Bronchial epithelial cell (primary cell): Measurements from ENCODE around the gene TTC31. TPM values are rescaled to one million over a fixed set of nuclear protein-coding genes. Genes with fewer than 3 reads are reported as not detected.
A peak's percentile ranks its signal among the peaks of the same experiment; 100 is the strongest.

Experiments
- DNase-seq: peaks from one replicate; pipeline ENCODE4 v3.0.0-alpha.2; 2010; ENCODE audit warnings: low read depth
- FAIRE-seq: peaks from 2 replicates; lab custom pipeline; 2011; peaks lifted over from hg19 to GRCh38; lab: Jason Lieb, UNC
- H3K27me3 ChIP-seq: 2 replicates; pipeline ENCODE4 v1.5.1; 2011; ENCODE audit warnings: low read length; ENCODE audit not compliant: control insufficient read depth, insufficient read depth
- H3K36me3 ChIP-seq: 2 replicates; pipeline ENCODE4 v1.5.1; 2011; ENCODE audit warnings: low read length; ENCODE audit not compliant: control insufficient read depth, insufficient read depth
- H3K4me3 ChIP-seq: 2 replicates; pipeline ENCODE4 v1.5.1; 2011; ENCODE audit warnings: mild to moderate bottlenecking, low read depth, low read length, control low read depth
- total RNA-seq: library from RNA; depleted of rRNA; stranded (reverse); fragments of >200 nt; gene quantifications from 2 replicates; pipeline ENCODE4 v1.2.1, GENCODE V29; 2014
- TF ChIP-seq, protein P1 (sequence below): IDR thresholded peaks from 2 replicates; pipeline ENCODE4 v1.5.1; 2011; ENCODE audit warnings: mild to moderate bottlenecking, moderate library complexity, low read length, control low read depth, inconsistent platforms; ENCODE audit not compliant: insufficient read depth, severe bottlenecking

The TTC31 gene
- total RNA-seq = 5.8 and 6.8 TPM in 2 replicates

DNA sequence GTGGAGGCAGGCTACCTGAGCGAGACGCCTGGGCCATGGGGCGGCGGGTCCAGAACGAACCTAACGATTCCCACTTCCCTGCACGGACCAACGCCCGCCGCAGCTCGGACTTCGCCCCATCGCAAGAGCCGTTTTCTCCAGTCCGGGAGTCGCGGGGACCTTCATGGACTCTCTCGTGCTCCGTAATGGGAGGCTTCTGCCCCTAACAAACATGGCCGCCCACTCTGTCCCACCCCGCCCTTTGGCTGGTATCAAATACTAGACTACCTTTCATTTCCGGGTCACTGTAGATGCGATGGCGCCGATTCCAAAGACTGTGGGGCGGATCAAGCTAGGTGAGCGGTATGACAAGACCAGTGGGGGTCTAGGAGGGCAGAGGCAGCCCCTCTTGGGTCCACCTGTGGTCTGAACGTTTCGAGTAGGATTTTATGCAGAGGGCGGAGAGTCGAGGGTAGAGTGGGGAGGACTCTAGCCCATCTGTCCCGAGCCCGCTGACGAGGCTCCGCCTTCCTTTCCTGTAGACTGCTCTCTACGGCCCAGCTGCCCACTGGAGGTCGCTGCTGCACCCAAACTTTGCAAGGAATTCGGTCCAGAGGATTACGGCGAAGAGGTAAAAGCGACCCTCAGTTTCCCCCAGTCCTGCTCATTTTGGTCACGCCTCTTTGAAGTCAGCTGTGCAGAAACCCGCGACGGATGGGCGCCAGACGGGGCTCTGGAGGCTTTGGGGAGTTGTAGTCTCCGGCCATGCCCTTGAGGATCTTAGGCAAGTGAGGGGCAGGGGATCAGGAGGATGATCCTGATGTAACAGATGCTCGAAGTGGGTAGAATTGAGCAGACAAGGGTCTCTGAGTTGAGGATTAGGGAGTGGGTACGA lies at the start of gene TTC31, which contains the start of gene CCDC142:
TSS of gene TTC31 (plus strand) at position 281 of the 874 bp plus-strand sequence. CDS start at position 296, 15 bp downstream.
TSS of gene CCDC142 (minus strand) at position 198 of the 874 bp plus-strand sequence. CDS start at position 37, 161 bp downstream.
- Histone ChIP-seq H3K27me3 (no peaks in the 10 kb centered on the region), H3K36me3 (peaks cover 6% of the 10 kb centered on the region), H3K4me3 (peak within 1 kb of the TSS; percentile 91)
- DNase-seq (peak; percentile 89), FAIRE-seq (no peak)
- TF ChIP-seq, protein P1, sequence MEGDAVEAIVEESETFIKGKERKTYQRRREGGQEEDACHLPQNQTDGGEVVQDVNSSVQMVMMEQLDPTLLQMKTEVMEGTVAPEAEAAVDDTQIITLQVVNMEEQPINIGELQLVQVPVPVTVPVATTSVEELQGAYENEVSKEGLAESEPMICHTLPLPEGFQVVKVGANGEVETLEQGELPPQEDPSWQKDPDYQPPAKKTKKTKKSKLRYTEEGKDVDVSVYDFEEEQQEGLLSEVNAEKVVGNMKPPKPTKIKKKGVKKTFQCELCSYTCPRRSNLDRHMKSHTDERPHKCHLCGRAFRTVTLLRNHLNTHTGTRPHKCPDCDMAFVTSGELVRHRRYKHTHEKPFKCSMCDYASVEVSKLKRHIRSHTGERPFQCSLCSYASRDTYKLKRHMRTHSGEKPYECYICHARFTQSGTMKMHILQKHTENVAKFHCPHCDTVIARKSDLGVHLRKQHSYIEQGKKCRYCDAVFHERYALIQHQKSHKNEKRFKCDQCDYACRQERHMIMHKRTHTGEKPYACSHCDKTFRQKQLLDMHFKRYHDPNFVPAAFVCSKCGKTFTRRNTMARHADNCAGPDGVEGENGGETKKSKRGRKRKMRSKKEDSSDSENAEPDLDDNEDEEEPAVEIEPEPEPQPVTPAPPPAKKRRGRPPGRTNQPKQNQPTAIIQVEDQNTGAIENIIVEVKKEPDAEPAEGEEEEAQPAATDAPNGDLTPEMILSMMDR = peak; percentile 95

DNA sequence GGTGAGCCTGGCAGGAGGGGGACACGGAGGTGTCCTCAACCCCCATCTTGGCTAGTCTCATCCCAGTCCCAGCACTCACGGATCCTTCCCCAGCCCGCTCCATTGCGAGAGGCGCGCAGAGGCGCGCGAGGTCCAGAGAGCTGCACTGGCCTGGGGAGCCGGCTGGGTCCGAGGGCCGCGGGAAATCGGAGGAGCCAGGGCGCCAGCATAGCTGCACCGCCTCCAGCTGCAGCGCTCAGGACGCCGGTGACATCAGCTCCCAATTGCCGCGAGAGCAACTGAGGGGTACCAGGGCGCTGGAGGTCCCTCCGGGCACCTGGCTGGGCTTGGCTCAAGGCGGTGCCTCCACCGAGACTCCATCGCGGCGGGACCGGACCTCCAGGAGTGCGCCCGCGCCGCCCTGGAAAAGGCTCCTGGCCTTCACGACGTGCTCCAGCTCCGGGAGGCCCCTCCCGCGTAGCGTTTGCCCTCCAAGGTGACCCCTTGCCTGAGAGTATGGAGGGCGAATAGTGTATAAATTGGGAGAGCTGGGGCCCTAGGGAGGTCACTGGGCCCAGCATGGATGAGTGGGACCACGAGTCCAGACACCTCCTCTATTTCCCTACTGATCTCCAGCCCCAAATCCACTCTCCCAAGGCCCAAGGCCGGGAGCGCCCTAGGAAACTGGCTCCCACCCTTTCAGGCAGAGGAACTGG lies 46.6 kb upstream of the TTC31 start:
- no peak for DNase-seq
- TF ChIP-seq, protein P1 = no peak
- H3K27me3 ChIP-seq = no peaks in the 10 kb centered on the region
- FAIRE-seq = no peak
- H3K4me3 ChIP-seq = no peak overlapping the region
- H3K36me3 ChIP-seq = peaks cover 12% of the 10 kb centered on the region

DNA sequence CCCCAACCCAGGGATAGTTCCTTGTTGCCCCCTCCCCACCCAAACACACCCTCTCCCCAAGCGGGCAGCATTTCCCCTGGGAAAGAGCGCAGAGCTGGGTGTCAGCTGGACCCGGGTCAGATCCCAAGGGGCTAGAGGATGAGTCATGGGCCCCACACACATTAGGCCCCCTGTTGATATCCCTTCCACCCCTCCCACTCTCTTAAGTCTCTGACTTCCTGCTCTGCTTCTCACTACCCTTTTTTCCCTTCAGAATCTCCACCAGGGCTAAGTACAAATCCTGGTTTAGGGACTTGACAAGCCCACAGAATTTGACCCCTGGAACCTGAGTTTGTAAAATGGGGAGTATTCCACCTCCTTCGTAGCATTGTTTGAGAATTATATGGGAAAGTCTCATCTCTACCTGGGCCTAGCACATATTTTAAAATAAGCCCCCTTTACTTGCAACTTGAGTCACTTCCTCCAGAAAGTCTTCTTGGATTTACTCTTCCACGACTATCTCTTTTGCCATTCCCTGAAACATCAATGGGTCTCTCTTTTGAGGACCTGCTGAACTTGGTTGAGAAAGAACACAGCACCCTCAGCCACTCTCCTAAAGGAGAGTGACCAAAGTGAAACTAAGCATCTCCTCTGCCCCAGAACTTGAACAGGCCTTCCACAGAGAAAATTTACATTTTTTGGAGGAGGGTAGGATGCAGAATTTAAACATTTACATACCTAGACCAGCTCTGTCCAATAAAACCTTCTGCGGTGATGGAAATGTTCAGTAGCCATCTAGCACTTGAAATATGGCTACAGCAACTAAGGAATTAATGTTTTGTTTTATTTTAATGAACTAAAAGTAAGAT lies 45.8 kb upstream of the TTC31 start:
- H3K36me3 ChIP-seq = peaks cover 7% of the 10 kb centered on the region
- DNase-seq (no peak), FAIRE-seq (no peak)
- H3K27me3 ChIP-seq = no peaks in the 10 kb centered on the region
- H3K4me3 ChIP-seq = no peak overlapping the region
- TF ChIP-seq, protein P1 = no peak

DNA sequence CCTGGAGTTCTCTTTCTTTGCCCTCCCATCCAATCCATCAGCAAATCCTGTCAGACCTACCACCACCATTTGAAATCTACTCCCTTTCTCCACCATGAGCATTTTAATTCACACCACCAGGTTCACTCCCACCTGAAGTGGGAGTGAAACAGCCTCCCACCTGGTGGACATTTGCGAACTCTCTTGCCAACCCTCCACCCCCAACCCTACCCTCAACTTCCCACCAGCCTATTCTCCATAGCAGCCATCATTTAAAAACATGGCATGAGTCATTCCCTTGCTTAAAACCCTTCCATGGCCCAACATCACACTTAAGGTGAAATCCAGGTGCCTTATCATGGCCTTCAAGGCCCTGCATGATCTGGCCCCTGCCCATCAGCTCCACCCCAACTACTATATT lies 44.6 kb upstream of the TTC31 start:
- DNase-seq = no peak
- Histone ChIP-seq H3K27me3 (no peaks in the 10 kb centered on the region), H3K4me3 (no peak overlapping the region), H3K36me3 (peaks cover 2% of the 10 kb centered on the region)
- TF ChIP-seq, protein P1 = no peak
- no peak for FAIRE-seq

DNA sequence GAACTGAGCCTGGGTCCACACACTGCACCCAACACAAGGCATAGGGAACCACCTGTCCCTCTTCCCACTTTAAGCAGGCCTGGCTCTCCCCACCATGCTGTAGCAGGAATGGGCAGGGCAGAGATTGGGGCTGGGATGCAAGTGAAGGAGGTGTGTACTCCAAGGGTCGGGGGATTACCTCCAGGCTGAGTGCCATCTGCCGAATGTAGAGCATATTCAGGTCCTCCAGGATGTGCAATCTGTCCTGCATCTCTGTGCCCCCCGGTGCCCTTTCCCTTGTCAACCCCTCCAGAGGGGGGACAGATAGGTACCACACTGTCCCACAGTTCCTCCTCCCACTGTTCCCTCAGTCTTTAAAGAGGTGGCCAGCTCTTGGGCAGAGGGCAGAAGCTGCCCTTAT lies 43.5 kb upstream of the TTC31 start:
- Histone ChIP-seq H3K4me3 (no peak overlapping the region), H3K27me3 (no peaks in the 10 kb centered on the region), H3K36me3 (peaks cover 2% of the 10 kb centered on the region)
- TF ChIP-seq, protein P1 = no peak
- no peak for DNase-seq
- FAIRE-seq = no peak
